H1 (cell line): ENCODE data around the gene SRSF9. TPM values are rescaled to one million over a fixed set of nuclear protein-coding genes. Genes with fewer than 3 reads are reported as not detected.

Experiments used
- ASH2L ChIP-seq: fragments of 200-600, 300-600 bp; sonication (generic); IDR thresholded peaks from one replicate; pipeline ENCODE4 v1.7.1; 2017; ENCODE audit warnings: low read length
- BRCA1 ChIP-seq: IDR thresholded peaks from 2 replicates; pipeline ENCODE4 v1.6.1; 2012; ENCODE audit warnings: low read depth, low read length, improper control_type of control experiment
- CEBPB ChIP-seq: IDR thresholded peaks from 2 replicates; pipeline ENCODE4 v1.6.1; 2012; ENCODE audit warnings: low read depth, low read length
- CHD2 ChIP-seq: IDR thresholded peaks from 2 replicates; pipeline ENCODE4 v1.6.1; 2012; ENCODE audit warnings: low read length, improper control_type of control experiment
- CTBP2 ChIP-seq: IDR thresholded peaks from 2 replicates; pipeline ENCODE4 v1.7.0; 2011; ENCODE audit warnings: borderline replicate concordance, mild to moderate bottlenecking, moderate library complexity, mixed read lengths, low read length; ENCODE audit not compliant: insufficient read depth, insufficient read length
- EGR1 ChIP-seq: IDR thresholded peaks from 2 replicates; pipeline ENCODE4 v1.6.1; 2011; ENCODE audit warnings: low read depth, low read length, borderline replicate concordance
- EZH2 ChIP-seq: fragments of 200-600 bp; sonication (generic); IDR thresholded peaks from 2 replicates; pipeline ENCODE4 v1.7.1; 2012; ENCODE audit warnings: low read depth, mild to moderate bottlenecking, moderate library complexity, low read length, inconsistent platforms; ENCODE audit not compliant: severe bottlenecking
- FOSL1 ChIP-seq: IDR thresholded peaks from 2 replicates; pipeline ENCODE4 v1.6.1; 2011; ENCODE audit warnings: mild to moderate bottlenecking, low read depth, low read length, moderate library complexity; ENCODE audit not compliant: insufficient read depth
- GABPA ChIP-seq: IDR thresholded peaks from 2 replicates; pipeline ENCODE4 v1.6.1; 2011; ENCODE audit warnings: mild to moderate bottlenecking, low read length, moderate library complexity, borderline replicate concordance; ENCODE audit not compliant: insufficient read depth
- HDAC2 ChIP-seq, 2 experiments: fragments of 300-600 bp in 1 of 2; sonication (generic) in 1 of 2; IDR thresholded peaks; 2 replicates each; pipeline ENCODE4 v1.6.1; 2011 to 2012; ENCODE audit warnings: low read depth in 2 of 2, low read length in 2 of 2, mild to moderate bottlenecking in 2 of 2, moderate library complexity in 2 of 2, borderline replicate concordance in 1 of 2, inconsistent platforms in 1 of 2
- KDM4A ChIP-seq: IDR thresholded peaks from one replicate; pipeline ENCODE4 v1.7.1; 2012; ENCODE audit warnings: low read depth, mild to moderate bottlenecking, moderate library complexity, low read length, inconsistent platforms; ENCODE audit not compliant: severe bottlenecking
- MAFK ChIP-seq: IDR thresholded peaks from 2 replicates; pipeline ENCODE4 v1.6.1; 2012; ENCODE audit warnings: low read depth, mild to moderate bottlenecking, improper control_type of control experiment, low read length
- MAX ChIP-seq: IDR thresholded peaks from 2 replicates; pipeline ENCODE4 v1.6.1; 2012; ENCODE audit warnings: inconsistent platforms
- PHF8 ChIP-seq: fragments of 200-600 bp; sonication (generic); conservative IDR thresholded peaks from 2 replicates; pipeline ENCODE4 v1.7.1; 2012; ENCODE audit warnings: low read depth, mild to moderate bottlenecking, inconsistent platforms, low read length, moderate library complexity
- POU5F1 ChIP-seq: IDR thresholded peaks from 2 replicates; pipeline ENCODE4 v1.6.1; 2011; ENCODE audit warnings: low read depth, mild to moderate bottlenecking, low read length, moderate library complexity
- RBBP5 ChIP-seq: IDR thresholded peaks from 2 replicates; pipeline ENCODE4 v1.7.1; 2012; ENCODE audit warnings: low read depth, mild to moderate bottlenecking, inconsistent platforms, low read length, moderate library complexity, borderline replicate concordance
- SAP30 ChIP-seq: fragments of 300-600 bp; sonication (generic); IDR thresholded peaks from 2 replicates; pipeline ENCODE4 v1.7.1; 2012; ENCODE audit warnings: low read length, moderate library complexity, mild to moderate bottlenecking, inconsistent platforms; ENCODE audit not compliant: insufficient read depth, insufficient replicate concordance
- SRF ChIP-seq: IDR thresholded peaks from 2 replicates; pipeline ENCODE4 v1.6.1; 2011; ENCODE audit warnings: mild to moderate bottlenecking, low read depth, low read length, moderate library complexity
- TAF1 ChIP-seq: IDR thresholded peaks from 2 replicates; pipeline ENCODE4 v1.6.1; 2011; ENCODE audit warnings: mild to moderate bottlenecking, low read depth, low read length
- TAF7 ChIP-seq: optimal IDR thresholded peaks from 2 replicates; pipeline ENCODE3; 2011; ENCODE audit warnings: low read depth, mild to moderate bottlenecking, inconsistent platforms, low read length, moderate library complexity, borderline replicate concordance
- USF2 ChIP-seq: IDR thresholded peaks from 2 replicates; pipeline ENCODE4 v1.6.1; 2011; ENCODE audit warnings: low read length, improper control_type of control experiment
- polyA plus RNA-seq, 7 experiments: library from polyadenylated mRNA; depleted of rRNA in 3 of 7; stranded (reverse) in 5 of 7; unstranded in 2 of 7; fragments of >200 nt in 5 of 7; fragments of 200-250 nt in 2 of 7; gene quantifications; 1 replicate in 5 of 7; 2 replicates in 1 of 7; 4 replicates in 1 of 7; pipeline versions ENCODE4 v1.2.1 to v1.2.3, GENCODE V29; 2011 to 2013; ENCODE audit warnings: missing spikeins in 2 of 7, mixed read lengths in 2 of 7
- total RNA-seq: library from RNA; stranded (reverse); fragmentation: NEBNext Ultra II Directional; extraction: Animal tissue kit (Norgen Biotek cat#: 25700); gene quantifications from 2 replicates; pipeline ENCODE4 v1.2.1, GENCODE V29; 2021

The SRSF9 gene
- total and polyA plus RNA-seq, 2 of the 8 experiments (the other 6 are each of a cell fraction or from before 2014, with no cell fraction given) = 172 to 304 TPM

GRCh38 chr12:120445911-120446843, 23.4 kb downstream of the SRSF9 start, which contains the start of the genes GATC and TRIAP1 (continued):
- TF ChIP-seq GABPA (no peak), SRF (peak; percentile 98), PHF8 (peak; percentile 97), ASH2L (peak; percentile 98), KDM4A (peak; percentile 100), MAX (peak; percentile 90), POU5F1 (no peak), RBBP5 (peak; percentile 93), FOSL1 (no peak), EZH2 (no peak), TAF1 (peak; percentile 94), HDAC2 (IDR thresholded peaks at IDR 0.05; ENCODE audit: borderline replicate concordance in 1 of 2, low read depth in 2 of 2, low read length in 2 of 2) (no peak; a peak in 1 of 4 replicates), CEBPB (no peak), SAP30 (peak; percentile 68), USF2 (no peak; the same call in 1 of the 2 replicates), TAF7 (peak; percentile 96), MAFK (0 out of 2 replicates have a peak, but pooled peaks have one; percentile 1), BRCA1 (peak; percentile 70), CTBP2 (no peak), CHD2 (peak; percentile 66), EGR1 (peak; percentile 87)
